GM12891 (cell line): Measurements from ENCODE around the gene C1QTNF3.

Experiments used
- POLR2A ChIP-seq: IDR thresholded peaks from 2 replicates; pipeline ENCODE4 v1.6.1; 2011; ENCODE audit warnings: low read depth, low read length, control low read depth
- POLR2AphosphoS5 ChIP-seq: IDR thresholded peaks from 2 replicates; pipeline ENCODE4 v1.6.1; 2011; ENCODE audit warnings: low read depth, low read length, control low read depth
- POU2F2 ChIP-seq: IDR thresholded peaks from 2 replicates; pipeline ENCODE4 v1.6.1; 2011; ENCODE audit warnings: low read depth, mild to moderate bottlenecking, control low read depth, low read length, moderate library complexity
- SPI1 ChIP-seq: IDR thresholded peaks from 2 replicates; pipeline ENCODE4 v1.6.1; 2011; ENCODE audit warnings: low read depth, low read length, control low read depth
- TAF1 ChIP-seq: IDR thresholded peaks from 2 replicates; pipeline ENCODE4 v1.6.1; 2011; ENCODE audit warnings: low read depth, low read length, control low read depth

GRCh38 chr5:34038390-34038789 is 4.6 kb downstream of the C1QTNF3 start:
- TF ChIP-seq POLR2A (no peak), TAF1 (no peak), POLR2AphosphoS5 (no peak), SPI1 (no peak), POU2F2 (no peak)
